Measurements from ENCODE around the gene CCDC33. TPM values are rescaled to one million over a fixed set of nuclear protein-coding genes. Genes with fewer than 3 reads are reported as not detected.

CCDC33 gene
- total RNA-seq, 1 donor, result 0.09 TPM

DNA sequence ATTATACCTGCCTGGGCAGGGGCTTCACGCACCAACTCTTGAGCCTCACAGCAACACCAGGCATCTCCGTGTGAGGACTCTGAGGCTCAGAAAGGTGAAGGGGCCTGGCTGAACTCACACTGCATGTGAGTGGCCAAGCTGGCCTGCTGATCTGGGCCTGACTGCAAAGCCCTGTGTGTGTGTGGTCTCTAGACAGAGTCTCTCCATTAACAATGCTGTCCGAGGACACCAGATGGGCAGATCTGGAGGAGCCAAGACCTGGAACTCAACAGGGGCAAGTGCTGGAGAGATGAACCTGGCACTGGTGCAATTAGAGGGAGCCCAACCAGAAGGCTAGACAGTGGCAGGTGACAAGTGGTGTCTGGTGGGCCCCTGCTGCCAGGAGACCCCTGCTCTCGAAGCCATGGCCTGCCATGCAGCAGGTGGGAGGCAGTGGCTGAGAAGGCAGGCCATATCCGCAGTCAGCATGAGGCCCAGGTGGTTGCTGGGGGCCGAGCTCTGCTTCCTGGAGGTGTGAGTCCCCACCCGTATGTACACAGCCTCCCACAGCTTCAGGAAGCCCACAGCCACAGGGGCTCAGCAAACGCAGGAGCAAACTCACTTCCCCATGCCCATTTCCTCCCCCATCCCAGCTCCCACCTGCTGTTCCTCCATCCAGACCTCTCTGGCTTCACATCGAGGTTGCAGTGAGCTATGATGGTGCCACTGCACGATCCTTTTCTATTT lies 92.4 kb downstream of the CCDC33 start:
- TF ChIP-seq, protein P1, sequence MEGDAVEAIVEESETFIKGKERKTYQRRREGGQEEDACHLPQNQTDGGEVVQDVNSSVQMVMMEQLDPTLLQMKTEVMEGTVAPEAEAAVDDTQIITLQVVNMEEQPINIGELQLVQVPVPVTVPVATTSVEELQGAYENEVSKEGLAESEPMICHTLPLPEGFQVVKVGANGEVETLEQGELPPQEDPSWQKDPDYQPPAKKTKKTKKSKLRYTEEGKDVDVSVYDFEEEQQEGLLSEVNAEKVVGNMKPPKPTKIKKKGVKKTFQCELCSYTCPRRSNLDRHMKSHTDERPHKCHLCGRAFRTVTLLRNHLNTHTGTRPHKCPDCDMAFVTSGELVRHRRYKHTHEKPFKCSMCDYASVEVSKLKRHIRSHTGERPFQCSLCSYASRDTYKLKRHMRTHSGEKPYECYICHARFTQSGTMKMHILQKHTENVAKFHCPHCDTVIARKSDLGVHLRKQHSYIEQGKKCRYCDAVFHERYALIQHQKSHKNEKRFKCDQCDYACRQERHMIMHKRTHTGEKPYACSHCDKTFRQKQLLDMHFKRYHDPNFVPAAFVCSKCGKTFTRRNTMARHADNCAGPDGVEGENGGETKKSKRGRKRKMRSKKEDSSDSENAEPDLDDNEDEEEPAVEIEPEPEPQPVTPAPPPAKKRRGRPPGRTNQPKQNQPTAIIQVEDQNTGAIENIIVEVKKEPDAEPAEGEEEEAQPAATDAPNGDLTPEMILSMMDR (IDR thresholded peaks at IDR 0.05; ENCODE audit: insufficient read depth, low read length), result no peak
- DNase-seq (ENCODE audit: low read depth), result no peak

GRCh38 chr15:74330861-74331408 lies 94.8 kb downstream of the CCDC33 start:
- H3K4me3 ChIP-seq (ENCODE audit: low read depth, low read length), result no peak overlapping the region
- no peak for DNase-seq (ENCODE audit: low read depth)
- TF ChIP-seq, protein P1 (IDR thresholded peaks at IDR 0.05; ENCODE audit: insufficient read depth, low read length), result no peak

More for the DNA sequence above, 92.4 kb downstream of the CCDC33 start:
- no peak overlapping the region for H3K4me3 ChIP-seq (ENCODE audit: low read depth, low read length)

DNA sequence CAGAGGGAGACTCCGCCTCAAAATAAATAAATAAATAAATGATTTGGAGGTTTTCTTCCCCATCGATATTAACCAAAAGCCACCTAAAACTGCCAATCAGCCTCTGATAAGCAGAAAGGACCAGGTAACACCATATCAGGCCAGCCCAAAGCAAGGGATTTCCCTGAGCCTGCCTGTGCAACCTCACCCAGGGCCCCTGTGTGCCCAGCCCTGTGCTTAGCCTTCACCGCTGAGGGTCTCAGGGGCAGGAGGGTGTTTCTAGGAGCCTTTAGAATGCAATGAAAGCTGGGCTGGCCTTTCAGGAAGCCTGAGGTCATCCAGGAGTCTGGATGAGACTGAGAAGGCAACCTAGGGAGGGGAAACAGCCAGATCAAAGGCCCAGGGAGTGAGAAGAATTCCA lies 95.9 kb downstream of the CCDC33 start:
- TF ChIP-seq, protein P1 (IDR thresholded peaks at IDR 0.05; ENCODE audit: insufficient read depth, low read length), result no peak
- H3K4me3 ChIP-seq (ENCODE audit: low read depth, low read length), result no peak overlapping the region
- DNase-seq (ENCODE audit: low read depth), result no peak

- TF ChIP-seq, protein P1 (IDR thresholded peaks at IDR 0.05; ENCODE audit: insufficient read depth, low read length), result no peak
- no peak for DNase-seq (ENCODE audit: low read depth)
- no peak overlapping the region for H3K4me3 ChIP-seq (ENCODE audit: low read depth, low read length)
Measured at GRCh38 chr15:74332611-74333010, 96.5 kb downstream of the CCDC33 start.

DNA sequence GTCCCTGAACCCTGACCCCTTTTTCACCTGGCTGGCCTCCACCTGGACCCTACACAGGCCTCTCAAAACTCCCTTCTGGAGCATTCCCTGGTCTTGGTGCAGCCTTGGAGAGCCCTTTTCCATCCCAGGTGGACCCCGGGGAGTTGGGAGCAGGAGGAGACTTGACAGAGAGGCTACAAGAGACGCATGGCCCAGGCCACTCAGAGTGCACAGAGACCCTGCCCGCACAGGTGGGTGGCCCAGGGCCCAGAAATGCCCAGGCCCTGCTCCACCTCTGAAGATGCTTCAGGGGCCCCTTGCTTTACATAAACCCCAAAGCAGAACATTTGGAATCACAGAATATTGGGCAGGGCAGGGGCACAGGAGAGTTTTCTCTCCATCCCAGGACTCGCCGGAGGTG lies 97.0 kb downstream of the CCDC33 start:
- H3K4me3 ChIP-seq (ENCODE audit: low read depth, low read length), result no peak overlapping the region
- TF ChIP-seq, protein P1 (IDR thresholded peaks at IDR 0.05; ENCODE audit: insufficient read depth, low read length), result no peak
- DNase-seq (ENCODE audit: low read depth), result no peak

DNA sequence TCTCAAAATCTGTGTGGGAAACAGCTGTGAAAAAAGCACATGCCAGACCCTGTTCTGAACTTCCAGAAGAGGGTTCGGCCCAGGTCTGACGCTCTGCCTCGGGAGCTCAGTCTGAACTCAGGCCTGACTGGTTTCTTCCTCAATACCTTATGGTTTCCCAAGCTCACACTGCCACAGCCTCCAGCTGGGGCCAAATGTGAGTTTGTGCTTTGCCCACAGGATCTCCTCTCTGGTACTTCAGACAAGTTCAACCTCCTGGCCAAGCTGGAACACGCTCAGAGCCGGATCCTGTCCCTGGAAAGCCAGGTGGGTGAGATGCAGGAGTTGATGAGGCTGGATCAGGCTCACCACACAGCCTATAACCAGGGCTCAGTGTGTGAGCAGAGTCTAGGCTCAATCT lies 97.5 kb downstream of the CCDC33 start:
- no peak overlapping the region for H3K4me3 ChIP-seq (ENCODE audit: low read depth, low read length)
- no peak for DNase-seq (ENCODE audit: low read depth)
- TF ChIP-seq, protein P1 (IDR thresholded peaks at IDR 0.05; ENCODE audit: insufficient read depth, low read length), result no peak
